HEK293 (cell line): ENCODE results near the gene TOM1.

ENCODE experiments used
- CTCF ChIA-PET: fragments of 350-600 bp; formaldehyde crosslinking; extraction: SDS; loops from one replicate; lab custom pipeline; 2021; ENCODE audit warnings: antibody characterized with exemption; lab: Yijun Ruan, JAX
- POLR2A ChIA-PET: fragments of 300-600 bp; formaldehyde crosslinking; extraction: SDS; loops from one replicate; lab custom pipeline; 2020; ENCODE audit warnings: antibody characterized with exemption, inconsistent platforms; lab: Yijun Ruan, JAX
- H3K27ac ChIP-seq: fragments of 200-500 bp; sonication (Bioruptor generic); 2 replicates; pipeline ENCODE4 v1.5.1; 2014; ENCODE audit warnings: low read depth, low read length, control low read depth, inconsistent platforms; ENCODE audit errors: extremely low read depth
- H3K36me3 ChIP-seq, 2 experiments: fragments of 200-500 bp in 1 of 2; sonication (Bioruptor generic) in 1 of 2; 1 replicate in 1 of 2; 2 replicates in 1 of 2; pipeline ENCODE4 v1.5.1; 2014 to 2017; ENCODE audit warnings: inconsistent platforms in 2 of 2, low read length in 2 of 2; ENCODE audit not compliant: control insufficient read depth in 2 of 2, insufficient read depth in 1 of 2
- H3K4me1 ChIP-seq: fragments of 200-500 bp; sonication (Bioruptor generic); 2 replicates; pipeline ENCODE4 v1.5.1; 2014; ENCODE audit warnings: mild to moderate bottlenecking, low read length, inconsistent platforms; ENCODE audit not compliant: control insufficient read depth, insufficient read depth
- H3K4me3 ChIP-seq: 2 replicates; pipeline ENCODE4 v1.5.1; 2011; ENCODE audit warnings: low read depth, mild to moderate bottlenecking, control low read depth, low read length, moderate library complexity
- H3K9me3 ChIP-seq: fragments of 200-500 bp; sonication (Bioruptor generic); 2 replicates; pipeline ENCODE4 v1.5.1; 2014; ENCODE audit warnings: low read depth, low read length, inconsistent platforms; ENCODE audit not compliant: control insufficient read depth, insufficient read depth
- HIC1 ChIP-seq: fragments of 450-650 bp; formaldehyde crosslinking; IDR thresholded peaks from 2 replicates; pipeline ENCODE4 v1.5.1; 2016; ENCODE audit warnings: missing biosample characterization, missing genetic modification characterization
- KLF8 ChIP-seq: fragments of 450-650 bp; formaldehyde crosslinking; IDR thresholded peaks from 2 replicates; pipeline ENCODE4 v1.5.1; 2016; ENCODE audit warnings: missing biosample characterization, missing genetic modification characterization
- PRDM1 ChIP-seq: fragments of 450-650 bp; formaldehyde crosslinking; IDR thresholded peaks from 2 replicates; pipeline ENCODE4; 2016; ENCODE audit warnings: missing biosample characterization, missing genetic modification characterization
- TSHZ1 ChIP-seq: fragments of 450-650 bp; formaldehyde crosslinking; IDR thresholded peaks from 2 replicates; pipeline ENCODE4 v1.5.1; 2016; ENCODE audit warnings: missing biosample characterization, missing genetic modification characterization, borderline replicate concordance
- WT1 ChIP-seq: fragments of 450-650 bp; formaldehyde crosslinking; IDR thresholded peaks from 2 replicates; pipeline ENCODE4 v1.5.1; 2016; ENCODE audit warnings: missing biosample characterization, missing genetic modification characterization
- ZBTB20 ChIP-seq: fragments of 450-650 bp; formaldehyde crosslinking; IDR thresholded peaks from 2 replicates; pipeline ENCODE4 v1.5.1; 2016; ENCODE audit warnings: missing biosample characterization, missing genetic modification characterization
- ZFP37 ChIP-seq: fragments of 450-650 bp; formaldehyde crosslinking; IDR thresholded peaks from 2 replicates; pipeline ENCODE4 v1.5.1; 2016; ENCODE audit warnings: missing biosample characterization, missing genetic modification characterization
- ZNF2 ChIP-seq: fragments of 450-650 bp; formaldehyde crosslinking; IDR thresholded peaks from 2 replicates; pipeline ENCODE4 v1.5.1; 2016; ENCODE audit warnings: missing biosample characterization, missing genetic modification characterization
- ZNF341 ChIP-seq: fragments of 450-650 bp; formaldehyde crosslinking; IDR thresholded peaks from 2 replicates; pipeline ENCODE4; 2016; ENCODE audit warnings: low read depth, missing biosample characterization, missing genetic modification characterization
- ZNF391 ChIP-seq: fragments of 450-650 bp; formaldehyde crosslinking; IDR thresholded peaks from 2 replicates; pipeline ENCODE4 v1.5.1; 2016; ENCODE audit warnings: low read depth, missing biosample characterization, missing genetic modification characterization, borderline replicate concordance
- ZNF629 ChIP-seq: fragments of 450-650 bp; formaldehyde crosslinking; IDR thresholded peaks from 2 replicates; pipeline ENCODE4 v1.5.1; 2017; ENCODE audit warnings: missing biosample characterization, missing genetic modification characterization
- ZNF692 ChIP-seq: fragments of 450-650 bp; formaldehyde crosslinking; IDR thresholded peaks from 2 replicates; pipeline ENCODE4 v1.5.1; 2016; ENCODE audit warnings: missing biosample characterization, missing genetic modification characterization
- ZNF843 ChIP-seq: fragments of 450-650 bp; formaldehyde crosslinking; IDR thresholded peaks from 2 replicates; pipeline ENCODE4 v1.5.1; 2016; ENCODE audit warnings: missing biosample characterization, missing genetic modification characterization

The TOM1 gene

DNA sequence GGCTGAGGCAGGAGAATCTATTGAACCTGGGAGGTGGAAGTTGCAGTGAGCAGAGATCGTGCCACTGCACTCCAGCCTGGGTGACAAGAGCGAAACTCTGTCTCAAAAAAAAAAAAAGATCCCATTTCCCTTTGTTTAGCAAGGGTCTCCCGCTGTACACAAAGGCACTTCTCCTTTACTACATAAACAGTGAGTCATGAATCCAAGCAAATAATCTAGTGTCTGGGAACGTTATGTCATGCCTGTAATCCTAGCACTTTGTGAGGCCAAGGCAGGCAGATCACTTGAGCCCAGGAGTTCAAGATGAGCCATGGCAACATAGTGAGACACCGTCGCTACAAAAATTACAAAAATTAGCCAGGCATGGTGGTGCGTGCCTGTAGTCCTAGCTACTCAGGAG is 64.5 kb downstream of the TOM1 start (continued):
- peak; percentile 80 for TF ChIP-seq HIC1 (tag by site-specific recombination)
- TF ChIP-seq ZBTB20, result peak; percentile 12; the same call in 1 of the 2 replicates
- TF ChIP-seq ZFP37 (tag by site-specific recombination), result 0 out of 2 replicates have a peak, but pooled peaks have one; percentile 33
- TF ChIP-seq WT1 (tag by site-specific recombination), result peak; percentile 73
- TF ChIP-seq KLF8 (tag by site-specific recombination), result peak; percentile 88
- peak; percentile 81 for TF ChIP-seq ZNF692 (tag by site-specific recombination)
- TF ChIP-seq ZNF2 (tag by site-specific recombination), result peak; percentile 80; the same call in 1 of the 2 replicates
- peak; percentile 98 for TF ChIP-seq ZNF629 (tag by site-specific recombination)
- TF ChIP-seq ZNF843 (tag by site-specific recombination), result peak; percentile 80
- TF ChIP-seq PRDM1 (tag by site-specific recombination), result peak; percentile 86
- peak; percentile 86; the same call in 1 of the 2 replicates for TF ChIP-seq ZNF391
- TF ChIP-seq, all 188 proteins: peak for 59; not testable (repeated sequence) for 129

DNA sequence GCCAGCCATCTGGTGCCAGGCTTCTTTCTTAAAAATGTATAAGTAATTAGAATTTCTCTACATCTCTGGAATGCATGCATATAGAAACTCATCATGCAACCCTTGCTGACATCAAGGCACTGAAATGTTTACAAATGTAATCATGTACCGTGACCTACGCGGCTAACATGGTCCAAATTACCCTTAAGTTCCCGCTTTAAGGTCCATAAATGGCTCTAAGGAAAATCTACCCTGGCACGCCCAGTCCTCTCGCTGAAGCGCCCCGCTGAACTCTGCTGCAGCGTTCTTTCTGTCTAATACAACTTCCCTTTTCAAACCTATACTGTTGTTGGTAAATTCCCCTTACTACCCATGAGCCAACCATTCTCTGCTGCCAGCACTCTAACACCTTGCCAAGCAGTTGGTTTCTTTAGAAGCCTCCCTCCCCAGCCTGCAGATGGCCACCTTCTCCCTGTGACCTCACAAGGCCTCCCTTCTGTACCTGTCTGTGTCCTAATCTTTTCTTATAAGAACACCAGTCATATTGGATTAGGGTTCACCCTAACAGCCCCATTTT is 67.7 kb downstream of the TOM1 start:
- peaks cover 3% of the 10 kb centered on the region; the same call in 1 of the 2 replicates for H3K4me1 ChIP-seq
- CTCF ChIA-PET, result no interaction called here

More for the DNA sequence above, 67.7 kb downstream of the TOM1 start:
- TF ChIP-seq TSHZ1 (tag by site-specific recombination) (no peak), ZNF341 (tag by site-specific recombination) (peak; percentile 77)
- TF ChIP-seq, all 188 proteins: peak for 1
- Histone ChIP-seq H3K4me3 (no peak overlapping the region), H3K36me3 (no peaks in the 10 kb centered on the region), H3K27ac (no peak overlapping the region), H3K9me3 (no peaks in the 10 kb centered on the region)
- POLR2A ChIA-PET, result interaction anchor here (1.4 kb wide), 1 partner anchor 32 kb away, joined by 8 read pairs; no protein-coding TSS in a partner anchor
